NCI-H1930 (cell line): Measurements from ENCODE around the gene BCAR3.

Experiments
- DNase-seq, 2 experiments: peaks; one replicate each; lab custom pipeline; 2025; lab: John Stamatoyannopoulos, UW

BCAR3 gene

DNA sequence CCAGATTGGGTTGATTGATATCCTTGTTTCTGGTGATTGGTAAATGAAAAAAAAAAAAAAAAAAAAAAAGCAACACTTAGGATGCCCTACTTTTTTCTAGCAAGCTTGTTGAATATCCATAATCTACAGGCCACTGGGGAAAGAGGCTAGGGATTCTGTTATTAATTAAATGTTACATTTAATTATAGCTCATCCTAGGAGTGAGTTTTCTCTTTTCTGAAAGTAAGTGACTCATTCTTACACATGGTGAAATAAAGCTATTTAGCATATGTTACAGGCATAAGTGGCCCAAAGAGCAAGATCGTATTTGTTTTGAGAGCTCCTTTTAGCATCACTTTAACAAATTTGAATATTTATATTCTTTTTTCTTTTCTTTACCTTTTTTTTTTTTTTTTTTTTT, 139.2 kb downstream of the BCAR3 start:
- DNase-seq = no peak

DNA sequence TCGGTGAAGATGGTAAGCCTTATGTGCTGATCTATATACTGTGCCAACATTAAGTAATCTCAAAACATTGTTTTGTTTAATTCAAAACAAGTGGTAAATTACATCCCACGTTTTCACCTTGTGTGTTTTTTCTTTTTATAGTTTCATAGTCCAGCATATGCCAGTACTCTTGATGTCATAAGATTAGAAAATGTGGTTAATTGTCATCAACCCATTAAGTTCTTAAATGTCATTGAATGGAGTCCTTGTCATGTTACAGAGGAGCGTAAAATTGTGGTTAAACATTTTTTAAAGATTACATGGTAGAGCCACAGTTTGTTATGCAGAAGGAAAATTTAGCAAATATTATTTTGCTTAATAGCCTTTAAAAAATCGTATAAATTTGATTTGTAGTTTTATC, 140.6 kb downstream of the BCAR3 start:
- DNase-seq = no peak

DNA sequence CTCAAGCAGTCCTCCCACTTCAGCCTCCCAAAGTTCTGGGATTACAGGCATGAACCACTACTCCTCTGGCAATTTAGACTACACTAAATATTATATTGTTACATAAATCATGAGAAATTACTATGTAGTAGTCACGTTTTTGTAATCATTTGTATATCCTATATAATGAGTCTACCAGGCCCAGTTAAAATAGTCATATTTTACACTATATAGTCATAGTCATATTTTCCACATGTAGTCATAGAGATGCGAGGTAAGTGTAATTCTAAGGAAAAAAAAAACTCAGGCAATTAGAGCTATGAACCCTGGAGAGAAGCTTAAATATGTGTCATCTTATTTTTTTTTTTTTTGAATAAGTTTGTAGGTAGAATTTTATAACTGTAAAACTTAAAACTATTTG, 143.7 kb downstream of the BCAR3 start:
- DNase-seq = no peak

DNA sequence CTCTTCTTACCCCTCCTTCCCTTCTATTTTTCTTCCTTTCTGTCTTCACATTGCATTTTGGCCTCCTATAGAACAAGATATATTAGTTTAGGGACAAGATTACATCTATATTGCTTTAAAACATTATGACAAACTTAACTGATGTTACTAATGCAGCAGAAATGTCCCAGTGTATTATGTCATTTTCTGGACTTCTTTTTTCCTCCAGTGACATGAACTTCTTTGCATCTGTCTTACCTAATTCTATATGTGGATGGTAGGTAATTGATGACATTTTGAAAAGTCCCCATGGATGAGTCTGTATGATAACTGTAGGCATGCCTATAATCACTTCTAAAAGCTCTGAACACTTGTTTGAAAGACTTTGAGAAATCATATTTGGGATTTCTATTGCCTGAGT, 144.2 kb downstream of the BCAR3 start:
- DNase-seq = no peak

DNA sequence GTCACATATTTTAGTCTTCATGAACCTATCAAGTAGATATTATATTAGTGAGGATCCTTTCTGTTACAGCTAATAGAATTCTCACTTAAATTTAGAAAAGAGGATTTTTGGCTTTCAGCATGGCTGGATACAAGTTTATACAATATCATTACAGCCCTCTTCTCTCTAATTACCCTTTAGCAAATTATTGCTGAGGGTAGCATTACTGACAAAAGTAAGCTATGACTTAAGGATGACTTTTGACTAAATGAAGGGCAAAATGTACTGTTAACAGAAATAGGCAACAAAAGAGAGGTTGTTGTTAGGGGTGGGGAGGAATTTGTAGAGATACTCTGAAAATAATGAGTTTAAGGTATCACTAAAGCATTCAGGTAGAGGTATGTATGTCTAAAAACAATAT, 148.0 kb downstream of the BCAR3 start:
- no peak for DNase-seq

DNA sequence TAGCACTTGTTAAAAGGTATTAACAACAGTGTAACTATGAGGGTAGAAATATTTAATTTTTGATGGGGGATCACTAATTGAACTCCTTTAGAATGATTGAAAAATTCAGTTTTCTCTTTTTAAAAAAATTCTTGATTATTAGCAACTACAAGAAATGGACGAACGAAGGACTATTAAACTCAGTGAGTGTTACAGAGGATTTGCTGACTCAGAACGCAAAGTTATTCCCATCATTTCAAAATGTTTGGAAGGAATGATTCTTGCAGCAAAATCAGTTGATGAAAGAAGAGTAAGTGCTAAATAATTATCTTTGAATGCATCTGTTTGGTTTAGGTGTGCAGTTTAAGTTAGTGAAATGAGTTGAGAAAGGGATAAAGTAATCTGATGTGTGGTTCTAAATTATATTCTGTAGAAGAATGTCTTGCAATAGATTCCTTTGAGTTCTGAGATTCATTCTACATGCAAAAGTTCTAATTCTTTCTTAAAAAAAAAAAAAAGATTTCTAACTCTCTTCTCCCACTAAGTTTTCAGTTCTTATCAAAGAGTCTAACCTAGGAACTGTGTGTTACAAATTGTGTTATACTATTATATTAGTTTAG, 148.8 kb downstream of the BCAR3 start:
- no peak for DNase-seq

DNA sequence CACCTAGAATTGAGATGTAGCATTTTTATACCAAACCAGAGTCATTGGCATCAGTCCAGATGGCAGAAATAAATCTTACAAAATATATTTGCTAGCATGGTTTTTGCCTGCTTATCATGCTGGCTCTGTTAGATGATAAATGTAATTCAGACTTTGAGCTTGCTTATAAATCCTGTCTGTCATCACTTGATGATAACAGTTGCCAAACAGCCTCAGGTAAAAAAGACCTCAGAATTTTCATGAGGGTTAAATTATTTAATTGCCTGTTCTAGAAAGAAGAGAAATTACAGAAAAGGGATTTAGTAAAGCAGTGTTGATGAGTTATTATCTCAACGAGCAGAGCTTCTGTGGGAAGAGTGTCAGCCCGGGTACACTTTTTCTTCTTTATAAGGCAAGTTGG, 150.4 kb downstream of the BCAR3 start:
- no peak for DNase-seq

DNA sequence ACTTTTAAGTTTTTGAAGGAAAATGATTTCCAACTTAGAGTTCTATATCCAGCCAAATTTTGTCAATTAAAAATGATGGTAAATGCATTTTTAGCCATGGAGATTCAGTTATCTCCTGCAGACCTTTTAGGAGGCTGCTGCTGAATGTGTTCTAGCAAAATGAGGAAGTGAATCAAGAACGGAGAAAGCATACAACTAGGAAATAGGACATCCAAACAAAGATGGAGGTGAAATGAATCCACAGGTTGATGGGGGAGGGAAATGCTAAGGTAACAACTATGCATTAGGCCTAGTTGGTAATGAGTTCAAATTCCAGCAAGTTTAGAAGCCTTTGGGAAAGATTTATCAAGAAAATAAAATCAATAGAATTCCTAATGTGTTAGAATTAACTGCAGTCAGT, 153.2 kb downstream of the BCAR3 start:
- DNase-seq = no peak

DNA sequence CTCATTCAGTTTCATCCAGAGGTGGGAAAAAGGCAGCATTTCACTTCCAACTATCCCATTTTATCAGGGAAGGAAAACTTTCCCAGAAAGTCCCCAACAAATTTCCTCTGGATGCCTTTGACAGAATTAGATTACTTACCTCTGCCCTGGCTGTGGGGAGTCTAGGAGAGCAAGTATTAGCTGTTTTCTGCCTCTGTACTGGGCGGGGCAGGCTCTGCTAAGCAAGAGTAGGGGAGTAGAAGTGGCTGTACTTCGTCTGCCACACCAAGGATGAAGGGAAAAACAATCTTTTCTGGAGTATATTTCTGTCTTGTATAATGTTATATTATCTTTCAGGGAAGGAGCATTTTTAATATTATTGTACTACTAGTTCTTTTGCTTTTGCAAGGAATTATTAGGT, 155.2 kb downstream of the BCAR3 start:
- no peak for DNase-seq

DNA sequence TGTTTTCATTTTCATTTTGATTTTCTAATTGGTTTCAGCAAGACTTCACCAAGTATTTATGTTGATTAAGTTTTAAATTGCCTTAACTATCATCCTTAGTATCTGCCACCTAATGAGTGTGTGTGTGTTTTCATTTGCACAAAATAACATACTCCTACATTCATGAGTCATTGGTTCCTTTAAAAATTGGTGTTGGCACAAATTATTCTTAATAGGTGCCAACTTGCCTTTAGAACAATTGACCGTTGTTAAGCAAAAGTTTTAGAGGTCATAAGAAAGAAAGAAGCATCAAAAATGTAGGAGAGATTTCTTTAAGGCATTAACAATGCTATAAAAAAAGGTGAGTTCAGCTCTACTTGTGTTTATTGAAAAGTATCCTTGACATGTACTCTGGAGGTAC, 156.2 kb downstream of the BCAR3 start:
- DNase-seq = no peak

DNA sequence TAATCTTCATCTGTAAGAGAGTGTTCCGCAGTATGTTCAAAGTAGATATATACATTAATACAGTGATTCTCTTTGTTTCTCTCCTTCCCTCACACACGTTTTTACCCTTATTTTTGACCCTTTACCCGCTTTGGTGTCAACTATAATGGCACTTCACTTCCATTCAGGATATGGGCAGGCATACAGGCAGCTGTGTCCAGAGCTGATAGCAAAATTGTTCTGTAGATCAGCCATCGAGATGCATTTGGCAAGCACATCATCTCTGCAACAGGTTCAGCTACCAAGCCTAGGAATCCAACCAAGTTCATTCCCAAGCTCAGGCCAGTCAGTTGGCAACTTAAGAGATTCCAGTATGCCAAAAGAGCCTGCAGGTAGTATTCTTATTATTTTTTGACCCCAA, 158.9 kb downstream of the BCAR3 start:
- no peak for DNase-seq

DNA sequence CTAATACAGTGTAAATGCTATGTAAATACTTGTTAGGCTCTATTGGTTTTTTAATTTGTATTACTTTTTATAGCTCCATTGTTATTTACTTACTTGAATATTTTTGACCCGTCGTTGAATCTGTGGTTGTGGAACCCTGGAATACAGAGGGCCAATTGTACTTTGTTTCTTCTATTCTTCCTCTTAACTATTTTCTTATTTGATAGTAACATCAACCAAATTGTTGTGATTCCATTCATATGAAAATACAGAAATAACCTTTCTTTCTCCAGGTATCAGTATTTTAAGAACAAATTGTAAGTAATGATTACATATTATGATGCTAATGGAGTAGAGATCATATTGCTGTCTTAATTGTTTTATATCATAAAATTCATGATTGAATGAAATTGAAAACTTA, 160.0 kb downstream of the BCAR3 start:
- DNase-seq = no peak

DNA sequence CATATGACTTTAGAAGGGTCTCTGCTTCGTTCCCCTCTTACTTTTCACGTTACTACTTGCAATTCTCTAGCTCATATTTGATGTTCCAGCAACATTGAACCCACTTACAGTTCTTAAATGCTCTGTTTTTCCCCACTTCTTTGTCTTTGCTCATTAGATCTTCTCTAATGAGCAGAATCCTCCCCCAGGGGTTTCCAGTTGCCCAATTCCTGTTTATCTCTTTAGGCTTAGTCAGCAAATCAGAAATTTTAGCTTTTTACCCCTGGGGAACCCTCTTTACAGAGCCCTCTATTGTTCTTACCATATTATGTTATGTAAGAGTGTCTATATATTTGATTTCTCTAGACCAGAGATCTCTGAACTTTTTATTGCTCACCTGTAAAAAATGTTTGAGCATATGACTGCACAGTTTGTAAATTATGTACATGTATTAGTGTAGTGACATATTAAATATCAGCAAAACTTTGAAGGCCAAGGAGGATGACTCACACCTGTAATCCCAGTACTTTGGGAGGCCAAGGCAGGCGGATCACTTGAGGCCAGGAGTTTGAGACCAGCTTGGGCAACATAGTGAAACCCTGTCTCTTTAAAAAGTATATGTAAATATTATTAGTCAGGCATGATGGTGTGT, 162.3 kb downstream of the BCAR3 start:
- no peak for DNase-seq

DNA sequence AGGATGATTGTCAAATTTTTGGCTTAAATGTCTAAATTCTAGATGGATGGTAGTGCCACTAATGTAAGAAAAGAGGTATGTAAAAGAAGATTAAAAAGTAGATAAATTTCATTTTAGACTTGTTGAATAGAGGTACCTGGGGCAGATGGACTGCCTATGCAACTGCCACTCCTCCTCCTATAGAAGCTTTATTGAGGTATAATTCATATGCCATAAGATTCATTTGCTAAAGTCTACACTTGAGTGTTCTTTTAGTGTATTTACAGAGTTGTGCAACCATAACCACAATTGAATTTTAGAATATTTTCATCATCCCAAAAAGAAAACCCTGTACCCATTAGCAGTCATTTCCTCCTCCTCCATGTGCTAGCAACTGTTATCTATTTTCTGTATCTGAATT, 163.1 kb downstream of the BCAR3 start:
- DNase-seq = no peak

DNA sequence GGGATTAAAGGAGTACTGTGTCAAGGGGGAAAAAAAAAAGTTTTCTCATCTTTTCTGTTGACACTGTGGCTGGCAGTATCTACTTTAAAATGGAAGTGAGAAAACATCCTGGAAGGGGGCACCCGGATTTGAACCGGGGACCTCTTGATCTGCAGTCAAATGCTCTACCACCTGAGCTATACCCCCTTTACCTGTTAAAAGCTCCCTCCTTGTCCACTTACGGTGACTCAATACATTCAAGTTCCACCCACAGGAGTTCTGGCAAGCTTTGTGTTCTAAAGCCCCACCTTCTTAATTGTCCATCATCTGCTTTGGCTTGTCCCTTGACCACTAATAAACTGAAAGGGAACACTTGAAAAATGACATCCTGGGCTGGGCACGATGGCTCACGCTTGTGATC, 165.5 kb downstream of the BCAR3 start:
- no peak for DNase-seq
